DOHH2 (cell line): ENCODE measurements around the gene TBKBP1.

Source experiments
- CTCF ChIP-seq: fragments of 200-600 bp; sonication (generic); IDR thresholded peaks from one replicate; pipeline ENCODE4 v1.5.1; 2014; ENCODE audit warnings: antibody characterized with exemption, mild to moderate bottlenecking, low read depth, low read length; ENCODE audit not compliant: poor library complexity, severe bottlenecking
- EZH2phosphoT487 ChIP-seq: fragments of 200-600 bp; sonication (generic); IDR thresholded peaks from 2 replicates; pipeline ENCODE4 v1.6.1; 2017; ENCODE audit warnings: borderline replicate concordance, mild to moderate bottlenecking, antibody characterized with exemption, low read length, moderate library complexity, mixed read lengths

GRCh38 chr17:47704116-47704515, 10.2 kb downstream of the TBKBP1 start:
- no peak for TF ChIP-seq CTCF
- TF ChIP-seq EZH2phosphoT487: no peak
